Brain microvascular endothelial cell (primary cell): ENCODE measurements around the gene TXNRD2.

Experiments
- DNase-seq: peaks from one replicate; pipeline ENCODE4 v3.0.0-alpha.2; 2020
- H3K27ac ChIP-seq: fragments of 250-450 bp; sonication (Bioruptor Pico); 2 replicates; pipeline ENCODE4 v1.5.1; 2020; ENCODE audit warnings: mild to moderate bottlenecking, moderate library complexity
- H3K27me3 ChIP-seq: fragments of 250-450 bp; sonication (Bioruptor Pico); replicated peaks from 2 replicates; pipeline ENCODE4 v1.5.1; 2020; ENCODE audit warnings: mild to moderate bottlenecking
- H3K36me3 ChIP-seq: fragments of 250-450 bp; sonication (Bioruptor Pico); replicated peaks from 2 replicates; pipeline ENCODE4 v1.5.1; 2020; ENCODE audit warnings: mild to moderate bottlenecking
- H3K4me3 ChIP-seq: 2 replicates; pipeline ENCODE4 v1.5.1; 2011; ENCODE audit warnings: low read depth, mild to moderate bottlenecking, control low read depth, low read length, moderate library complexity
- CTCF ChIP-seq: IDR thresholded peaks from 2 replicates; pipeline ENCODE4 v1.5.1; 2011; ENCODE audit warnings: low read depth, mild to moderate bottlenecking, moderate library complexity, low read length, control low read depth, inconsistent platforms; ENCODE audit errors: missing control alignments
- in situ Hi-C: cut with HindIII; loops from 2 replicates; pipeline ENCODE4 v1.10.0; 2017; ENCODE audit warnings: low sequenced_read_pairs, low pct_ligation_motif_present

The TXNRD2 gene

GRCh38 chr22:19933341-19934241, 8.0 kb downstream of the TXNRD2 start:
- no peaks in the 10 kb centered on the region for H3K27me3 ChIP-seq
- H3K27ac ChIP-seq: no peak overlapping the region
- no peaks in the 10 kb centered on the region for H3K36me3 ChIP-seq
- in situ Hi-C loops: no loop called here
- no peak for DNase-seq
- H3K4me3 ChIP-seq: no peak overlapping the region
- TF ChIP-seq CTCF: no peak

- Histone ChIP-seq H3K4me3 (no peak overlapping the region), H3K27ac (no peak overlapping the region)
- in situ Hi-C loops: no loop called here
Observed at GRCh38 chr22:19932367-19933206, 9.0 kb downstream of the TXNRD2 start.

DNA sequence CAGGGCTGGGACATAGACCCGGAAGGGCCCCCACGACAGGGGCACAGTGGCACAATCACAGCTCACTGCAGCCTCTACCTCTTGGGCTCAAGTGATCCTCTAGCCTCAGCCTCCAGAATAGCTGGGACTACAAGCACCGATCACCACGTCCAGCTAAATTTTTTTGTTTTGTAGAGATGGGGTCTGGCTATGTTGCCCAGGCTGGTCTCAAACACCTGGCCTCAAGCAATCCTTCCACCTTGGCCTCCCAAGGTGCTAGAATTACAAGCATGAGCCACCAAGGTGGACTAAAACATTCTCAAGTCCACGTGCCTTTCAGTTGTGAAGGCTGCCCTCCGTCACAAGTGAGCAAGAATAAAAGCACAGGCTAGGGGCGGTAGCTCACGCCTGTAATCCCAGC, 10.1 kb downstream of the TXNRD2 start:
- TF ChIP-seq CTCF: no peak
- DNase-seq: no peak
- in situ Hi-C loops: no loop called here
- H3K27ac ChIP-seq: no peak overlapping the region
- no peaks in the 10 kb centered on the region for H3K36me3 ChIP-seq
- H3K4me3 ChIP-seq: no peak overlapping the region
- no peaks in the 10 kb centered on the region for H3K27me3 ChIP-seq

More at GRCh38 chr22:19932367-19933206, 9.0 kb downstream of the TXNRD2 start:
- no peak for TF ChIP-seq CTCF
- no peak for DNase-seq
- no peaks in the 10 kb centered on the region for H3K36me3 ChIP-seq
- no peaks in the 10 kb centered on the region for H3K27me3 ChIP-seq

- in situ Hi-C loops: no loop called here
- H3K27me3 ChIP-seq: no peaks in the 10 kb centered on the region
- no peak for TF ChIP-seq CTCF
- H3K4me3 ChIP-seq: no peak overlapping the region
- H3K27ac ChIP-seq: no peak overlapping the region
- DNase-seq: no peak
- H3K36me3 ChIP-seq: no peaks in the 10 kb centered on the region
Observed at GRCh38 chr22:19930551-19931486, 10.8 kb downstream of the TXNRD2 start.

GRCh38 chr22:19929586-19930550, 11.8 kb downstream of the TXNRD2 start:
- H3K27me3 ChIP-seq: no peaks in the 10 kb centered on the region
- no peak for DNase-seq
- in situ Hi-C loops: no loop called here
- no peak for TF ChIP-seq CTCF
- no peak overlapping the region for H3K4me3 ChIP-seq
- H3K27ac ChIP-seq: no peak overlapping the region
- no peaks in the 10 kb centered on the region for H3K36me3 ChIP-seq
